Aorta (tissue), 5 donors: Measurements from ENCODE around the gene FBRSL1. TPM values are rescaled to one million over a fixed set of nuclear protein-coding genes. Genes with fewer than 3 reads are reported as not detected.

Source experiments
- ATAC-seq: fragments of 200-7000 bp; cut with Tn5 transposase; one replicate; pipeline ENCODE4 v1.9.1; 2022; ENCODE audit warnings: moderate library complexity; ENCODE audit not compliant: low FRiP score
- DNase-seq, 2 donors: peaks; one replicate each; pipeline ENCODE4 v3.0.0-alpha.2; 2020
- H3K27ac ChIP-seq, 2 donors: one replicate each; pipeline ENCODE4 v1.5.1; 2013; ENCODE audit warnings: low read length in 2 of 2, mild to moderate bottlenecking in 2 of 2, moderate library complexity in 2 of 2, control low read depth in 1 of 2, inconsistent platforms in 1 of 2, low read depth in 1 of 2
- H3K27me3 ChIP-seq, 2 donors: one replicate each; pipeline ENCODE4 v1.6.1; 2013; ENCODE audit warnings: control low read depth in 1 of 2, low read length in 1 of 2, mild to moderate bottlenecking in 1 of 2, moderate library complexity in 1 of 2; ENCODE audit not compliant: insufficient read depth in 2 of 2, control insufficient read depth in 1 of 2
- H3K36me3 ChIP-seq, 2 donors: one replicate each; pipeline ENCODE4 v1.6.1; 2013; ENCODE audit warnings: control low read depth in 1 of 2, low read length in 1 of 2, mild to moderate bottlenecking in 1 of 2; ENCODE audit not compliant: insufficient read depth in 2 of 2, control insufficient read depth in 1 of 2
- H3K4me1 ChIP-seq, 2 donors: one replicate each; pipeline ENCODE4 v1.6.1; 2013; ENCODE audit warnings: low read length in 2 of 2, control low read depth in 1 of 2, mild to moderate bottlenecking in 1 of 2, moderate library complexity in 1 of 2; ENCODE audit not compliant: insufficient read depth in 2 of 2, control insufficient read depth in 1 of 2
- H3K4me3 ChIP-seq, 2 donors: one replicate each; pipeline ENCODE4 v1.5.1; 2013; ENCODE audit warnings: low read length in 2 of 2, control low read depth in 1 of 2, mild to moderate bottlenecking in 1 of 2
- H3K9me3 ChIP-seq: one replicate; pipeline ENCODE4 v1.6.1; 2013; ENCODE audit warnings: mild to moderate bottlenecking, low read length; ENCODE audit not compliant: control insufficient read depth
- WGBS, 2 donors: extraction: QIAGEN DNeasy Blood & Tissue Kit; methylation state at CpG; one replicate each; pipeline ENCODE4 v1.1.7; 2013; 5-methylcytosine and 5-hydroxymethylcytosine counted together
- intact Hi-C, 2 donors: fragments of 100-400 bp; cut with DNase I; formaldehyde crosslinking; loops; one replicate each; pipeline versions ENCODE4 v1.14.2 to v1.15.0; 2022
- polyA plus RNA-seq, 2 donors: library from polyadenylated mRNA; stranded (reverse); fragments of 200-250 nt; gene quantifications; one replicate each; pipeline ENCODE4 v1.2.3, GENCODE V29; 2013
- total RNA-seq, 2 donors: library from RNA; stranded (reverse); fragmentation: NEBNext Ultra II Directional; extraction: Animal tissue kit (Norgen Biotek cat#: 25700); gene quantifications; one replicate each; pipeline ENCODE4 v1.2.1, GENCODE V29; 2021
- donor health status: healthy with polysubstance abuse.
- donor health status: Bipolar disorder and iron deficiency.
- donor health status: DM: no; HTN: no; CAD: no.
- donor health status: DM: no; HTN: no; CAD: no.
- donor health status: DM: yes; HTN: yes; CAD: no.

Gene FBRSL1
- total and polyA plus RNA-seq, 4 donors: 6.4 to 51.0 (median 37.0) TPM

- Histone ChIP-seq H3K36me3 (no peaks in the 10 kb centered on the region), H3K4me3 (no peak overlapping the region), H3K27ac (no peak overlapping the region), H3K9me3 (no peaks in the 10 kb centered on the region), H3K4me1 (no peaks in the 10 kb centered on the region), H3K27me3 (no peaks in the 10 kb centered on the region)
- 79 to 80% methylated on average over 21 of the region's 21 CpGs for WGBS, 2 donors
- intact Hi-C loops: no loop called here
- ATAC-seq (no peak), DNase-seq (no peak)
Observed at GRCh38 chr12:132452596-132453350, 37.2 kb upstream of the FBRSL1 start.

DNA sequence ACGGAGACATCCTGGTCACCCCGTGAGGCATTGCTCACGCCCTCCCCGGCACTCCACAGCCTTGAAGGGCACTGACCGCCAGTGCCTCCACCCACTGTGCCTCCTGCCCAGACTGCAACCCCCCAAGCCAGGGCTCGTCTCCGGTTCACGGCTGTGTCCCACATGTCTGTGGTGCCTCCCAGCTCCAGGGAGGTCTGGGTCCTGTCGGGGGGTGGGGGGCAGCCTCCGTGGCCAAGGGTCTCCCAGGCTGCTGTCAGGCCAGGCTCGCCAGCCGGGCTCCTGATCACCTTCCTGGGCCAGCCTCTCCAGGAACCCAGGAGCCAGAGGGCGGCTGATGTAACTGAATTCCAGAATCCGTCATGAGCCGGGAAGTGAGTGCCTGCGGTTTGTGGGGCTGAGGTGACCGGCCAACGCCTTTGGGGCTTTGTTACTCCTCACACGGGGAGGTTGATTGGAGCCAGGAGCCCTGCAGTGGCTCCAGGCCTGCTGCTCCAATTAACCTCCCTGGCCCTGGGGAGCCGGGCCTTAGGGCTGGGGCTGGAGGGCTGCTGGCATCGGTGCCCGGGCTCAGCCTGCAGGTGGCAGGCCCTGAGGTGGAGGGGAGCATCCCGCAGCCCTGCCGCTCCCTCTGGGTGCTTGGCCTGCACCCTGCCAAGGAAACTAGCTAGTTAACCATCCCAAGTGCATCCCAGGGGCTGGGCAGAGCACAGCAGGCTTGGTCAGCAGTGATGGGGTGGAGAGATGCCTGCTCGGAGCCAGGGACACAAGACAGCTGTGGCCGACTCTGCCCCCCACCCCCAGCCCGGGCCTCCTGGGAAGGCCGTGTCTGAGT is 36.4 kb upstream of the FBRSL1 start:
- no peaks in the 10 kb centered on the region for H3K27me3 ChIP-seq
- intact Hi-C loops: no loop called here
- no peak overlapping the region for H3K4me3 ChIP-seq
- no peaks in the 10 kb centered on the region for H3K4me1 ChIP-seq
- no peak overlapping the region for H3K27ac ChIP-seq
- no peaks in the 10 kb centered on the region for H3K36me3 ChIP-seq
- no peaks in the 10 kb centered on the region for H3K9me3 ChIP-seq
- 67 to 70% methylated on average over 28 of the region's 28 CpGs for WGBS, 2 donors
- ATAC-seq (no peak), DNase-seq (no peak)

DNA sequence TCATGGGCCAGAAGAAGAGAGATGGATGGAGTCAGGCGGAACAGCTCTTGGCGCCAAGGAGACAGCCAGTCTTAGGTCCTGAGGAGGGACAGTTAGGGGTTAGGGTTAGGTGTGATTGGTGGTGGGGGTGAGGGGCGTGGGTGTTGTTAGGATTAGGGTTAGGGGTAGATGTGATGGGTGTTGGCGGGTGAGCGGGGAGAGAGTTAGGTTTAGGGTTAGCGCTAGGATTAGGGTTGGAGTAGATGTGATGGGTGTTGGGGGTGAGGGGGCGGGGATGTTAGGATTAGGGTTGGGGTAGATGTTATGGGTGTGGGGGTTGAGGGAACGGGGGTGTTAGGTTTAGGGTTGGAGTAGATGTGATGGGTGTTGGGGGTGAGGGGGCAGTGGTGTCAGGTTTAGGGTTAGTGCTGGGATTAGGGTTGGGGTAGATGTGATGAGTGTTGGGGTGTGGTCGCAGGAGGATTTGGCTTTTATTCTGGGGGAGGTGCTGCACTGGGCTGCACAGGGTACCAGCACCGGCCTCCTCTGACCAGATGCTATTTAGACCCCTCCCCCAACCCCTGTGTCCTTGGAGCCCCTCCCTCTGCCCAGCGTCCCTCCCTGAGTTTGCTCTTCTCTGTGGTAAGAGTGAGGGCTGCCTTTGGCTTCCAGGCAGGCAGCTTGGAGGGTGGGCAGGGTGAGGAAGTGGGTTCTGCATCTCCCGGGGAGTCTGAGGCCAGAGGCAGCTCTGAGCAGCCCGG is 35.6 kb upstream of the FBRSL1 start:
- ATAC-seq (no peak), DNase-seq (no peak)
- Histone ChIP-seq H3K27me3 (no peaks in the 10 kb centered on the region), H3K27ac (no peak overlapping the region), H3K9me3 (no peaks in the 10 kb centered on the region), H3K4me1 (no peaks in the 10 kb centered on the region), H3K4me3 (no peak overlapping the region), H3K36me3 (no peaks in the 10 kb centered on the region)
- intact Hi-C loops: no loop called here
- 71 to 73% methylated on average over 13 of the region's 13 CpGs for WGBS, 2 donors

DNA sequence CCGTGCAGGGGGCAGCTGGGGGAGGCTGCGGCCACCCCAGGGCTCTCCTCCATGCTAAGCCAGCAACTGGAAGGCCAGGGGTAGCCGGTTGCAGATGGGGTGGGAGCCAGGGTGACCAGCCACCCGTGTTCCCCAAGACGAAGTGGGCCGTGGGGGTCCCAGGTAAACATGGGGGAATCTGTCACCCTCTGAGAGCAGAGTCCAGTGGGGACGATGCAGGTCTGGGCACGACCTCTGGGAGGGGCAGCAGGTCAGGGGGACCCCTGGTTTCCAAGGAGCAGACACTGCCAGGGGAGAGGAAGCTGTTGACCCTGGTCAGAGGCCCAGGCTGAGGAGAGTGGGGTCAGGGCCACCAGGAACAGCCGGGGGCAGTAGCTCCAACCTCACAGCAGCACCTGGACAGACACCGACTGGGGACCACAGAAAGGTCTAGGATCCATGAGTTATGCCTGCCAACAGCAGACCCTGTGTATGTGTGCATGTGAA is 35.0 kb upstream of the FBRSL1 start:
- no peaks in the 10 kb centered on the region for H3K9me3 ChIP-seq
- intact Hi-C loops: no loop called here
- H3K4me3 ChIP-seq: no peak overlapping the region
- 75 to 80% methylated on average over 10 of the region's 10 CpGs for WGBS, 2 donors
- DNase-seq: no peak
- H3K36me3 ChIP-seq: no peaks in the 10 kb centered on the region
- no peak overlapping the region for H3K27ac ChIP-seq
- no peaks in the 10 kb centered on the region for H3K4me1 ChIP-seq
- ATAC-seq: no peak
- H3K27me3 ChIP-seq: no peaks in the 10 kb centered on the region

- Histone ChIP-seq H3K9me3 (no peaks in the 10 kb centered on the region), H3K4me3 (no peak overlapping the region), H3K4me1 (no peaks in the 10 kb centered on the region), H3K27ac (no peak overlapping the region), H3K36me3 (no peaks in the 10 kb centered on the region), H3K27me3 (no peaks in the 10 kb centered on the region)
- no peak for DNase-seq
- intact Hi-C loops: no loop called here
- 94 to 97% methylated on average over 15 of the region's 15 CpGs for WGBS, 2 donors
- no peak for ATAC-seq
Observed at GRCh38 chr12:132455565-132455964, 34.4 kb upstream of the FBRSL1 start.

DNA sequence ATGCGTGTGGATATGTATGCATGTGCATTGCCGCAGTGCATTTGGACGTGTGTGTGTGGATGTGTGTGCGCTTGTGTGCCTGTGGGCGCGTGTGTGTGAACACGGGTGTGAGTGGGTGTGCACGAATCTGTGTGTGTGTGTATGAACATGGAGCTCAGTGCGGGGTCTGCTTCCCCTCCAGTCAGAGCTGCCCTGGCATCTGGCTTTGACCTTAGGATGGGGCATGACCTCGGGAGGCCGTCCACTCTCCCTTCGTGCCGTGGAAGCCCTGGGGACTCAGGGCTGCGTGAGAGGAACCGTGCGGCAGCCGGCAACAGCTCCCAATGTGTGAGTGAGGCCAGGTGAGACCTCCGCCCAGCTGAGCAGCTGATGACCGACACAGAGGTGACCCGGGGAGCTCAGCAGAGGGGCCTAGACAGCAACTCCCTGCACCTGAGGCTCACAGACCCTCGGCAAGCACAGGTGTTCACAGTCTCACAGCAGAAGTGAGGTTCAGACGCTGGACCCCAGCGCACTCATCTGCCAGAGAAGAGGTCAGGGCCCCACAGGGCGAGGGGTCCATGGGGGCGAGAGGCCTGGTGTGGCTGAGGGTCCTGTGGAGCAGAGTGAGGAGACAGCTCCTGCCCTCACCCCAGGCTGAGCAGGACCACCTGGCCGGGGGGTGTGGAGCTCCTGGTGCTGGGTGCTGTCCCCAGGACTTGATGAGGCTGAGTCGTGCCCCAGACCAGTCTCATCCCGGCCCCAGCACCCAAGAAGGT is 33.6 kb upstream of the FBRSL1 start:
- no peak for DNase-seq
- Histone ChIP-seq H3K27me3 (no peaks in the 10 kb centered on the region), H3K36me3 (no peaks in the 10 kb centered on the region), H3K27ac (no peak overlapping the region), H3K9me3 (no peaks in the 10 kb centered on the region), H3K4me1 (no peaks in the 10 kb centered on the region), H3K4me3 (no peak overlapping the region)
- ATAC-seq: no peak
- 83 to 84% methylated on average over 27 to 28 of the region's 28 CpGs for WGBS, 2 donors
- intact Hi-C loops: no loop called here

DNA sequence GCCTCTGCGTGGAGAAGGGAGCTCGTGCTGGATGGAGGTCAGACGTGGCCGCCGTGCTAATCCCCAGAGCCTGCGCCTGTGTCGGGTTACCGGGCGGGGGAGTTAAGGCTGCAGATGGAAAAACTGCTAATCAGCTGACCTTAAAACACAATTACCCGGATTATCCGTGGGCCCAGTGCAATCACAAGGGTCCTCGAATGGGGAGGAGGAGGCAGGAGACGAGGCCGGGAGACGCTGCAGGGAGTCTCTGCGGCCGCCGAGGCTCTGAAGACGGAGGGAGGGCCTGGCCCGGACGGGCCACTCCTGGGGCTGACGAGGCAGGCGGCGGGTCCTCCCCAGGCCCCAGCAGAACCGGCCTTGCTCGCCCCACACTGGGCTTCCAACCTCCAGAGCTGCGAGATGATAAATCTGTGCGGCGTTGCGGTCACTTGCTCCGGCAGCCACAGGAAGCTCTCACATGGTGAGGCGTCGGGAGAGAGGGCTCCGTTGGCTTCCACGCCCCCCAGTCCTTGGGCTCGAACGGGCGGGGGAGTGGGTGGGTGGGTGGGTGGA is 32.9 kb upstream of the FBRSL1 start:
- H3K27me3 ChIP-seq: no peaks in the 10 kb centered on the region
- H3K4me3 ChIP-seq: no peak overlapping the region
- H3K27ac ChIP-seq: no peak overlapping the region
- no peaks in the 10 kb centered on the region for H3K9me3 ChIP-seq
- no peaks in the 10 kb centered on the region for H3K36me3 ChIP-seq
- no peaks in the 10 kb centered on the region for H3K4me1 ChIP-seq
- DNase-seq (no peak), ATAC-seq (no peak)
- intact Hi-C loops: no loop called here
- 62 to 71% methylated on average over 38 of the region's 38 CpGs for WGBS, 2 donors

DNA sequence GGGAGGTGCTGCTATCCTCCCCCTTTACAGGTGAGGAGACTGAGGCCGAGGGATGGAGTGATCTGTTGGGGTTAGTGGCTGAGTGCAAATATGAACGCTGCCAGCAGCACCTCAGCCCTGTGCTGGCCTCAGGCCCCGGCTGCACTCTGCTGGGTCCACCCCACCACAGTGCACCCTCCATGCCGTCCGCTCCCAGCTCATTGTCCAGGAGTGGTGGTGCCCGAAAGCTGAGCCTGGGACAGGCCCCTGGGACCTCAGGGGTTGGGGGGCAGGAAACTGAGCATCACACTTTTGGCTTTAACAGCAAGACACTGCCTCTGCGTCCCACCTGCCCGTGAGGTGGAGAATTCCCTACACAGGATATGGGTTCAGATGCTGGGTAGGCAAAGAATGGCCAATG is 31.5 kb upstream of the FBRSL1 start:
- DNase-seq (no peak), ATAC-seq (no peak)
- H3K4me1 ChIP-seq: no peaks in the 10 kb centered on the region
- no peaks in the 10 kb centered on the region for H3K36me3 ChIP-seq
- 80 to 83% methylated on average over 8 of the region's 8 CpGs for WGBS, 2 donors
- no peak overlapping the region for H3K27ac ChIP-seq
- H3K9me3 ChIP-seq: peaks cover 2% of the 10 kb centered on the region
- intact Hi-C loops: no loop called here
- H3K27me3 ChIP-seq: no peaks in the 10 kb centered on the region
- H3K4me3 ChIP-seq: no peak overlapping the region
